WTC11 (cell line): ENCODE measurements around the gene ITGA2B.

Experiments
- ATF1 ChIP-seq: sonication (generic); formaldehyde crosslinking; IDR thresholded peaks from 2 replicates; pipeline ENCODE4 v1.8.1; 2023; ENCODE audit warnings: mild to moderate bottlenecking, moderate library complexity, missing genetic modification reagents
- CBFB ChIP-seq: sonication (generic); formaldehyde crosslinking; IDR thresholded peaks from 2 replicates; pipeline ENCODE4 v1.8.1; 2022; ENCODE audit warnings: mild to moderate bottlenecking, low read depth, missing genetic modification reagents
- CTCF ChIP-seq: fragments of 200-600 bp; IDR thresholded peaks from 2 replicates; pipeline ENCODE4 v1.8.0; 2022; ENCODE audit warnings: antibody characterized with exemption
- FOXP1 ChIP-seq: sonication (generic); formaldehyde crosslinking; IDR thresholded peaks from 2 replicates; pipeline ENCODE4 v1.8.0; 2022; ENCODE audit warnings: missing genetic modification reagents, mild to moderate bottlenecking, moderate library complexity, borderline replicate concordance
- GRHL2 ChIP-seq: fragments of 250-450 bp; sonication (Bioruptor Pico); IDR thresholded peaks from 2 replicates; pipeline ENCODE4 v1.8.0; 2022; ENCODE audit warnings: mild to moderate bottlenecking, moderate library complexity; ENCODE audit not compliant: insufficient replicate concordance, severe bottlenecking
- MYBL2 ChIP-seq: sonication (generic); formaldehyde crosslinking; IDR thresholded peaks from 2 replicates; pipeline ENCODE4 v1.8.1; 2023; ENCODE audit warnings: mild to moderate bottlenecking, moderate library complexity, missing genetic modification reagents
- NFE2L1 ChIP-seq: sonication (generic); formaldehyde crosslinking; IDR thresholded peaks from 2 replicates; pipeline ENCODE4 v1.8.1; 2023; ENCODE audit warnings: missing genetic modification reagents
- TCF7 ChIP-seq: sonication (generic); formaldehyde crosslinking; IDR thresholded peaks from 2 replicates; pipeline ENCODE4 v1.8.0; 2022; ENCODE audit warnings: mild to moderate bottlenecking, low read depth, missing genetic modification reagents, moderate library complexity
- TEAD4 ChIP-seq: sonication (generic); formaldehyde crosslinking; IDR thresholded peaks from 2 replicates; pipeline ENCODE4 v1.8.0; 2022; ENCODE audit warnings: mild to moderate bottlenecking, missing genetic modification reagents
- TP53 ChIP-seq: sonication (generic); formaldehyde crosslinking; IDR thresholded peaks from 2 replicates; pipeline ENCODE4 v1.8.1; 2023; ENCODE audit warnings: mild to moderate bottlenecking, missing genetic modification reagents

DNA sequence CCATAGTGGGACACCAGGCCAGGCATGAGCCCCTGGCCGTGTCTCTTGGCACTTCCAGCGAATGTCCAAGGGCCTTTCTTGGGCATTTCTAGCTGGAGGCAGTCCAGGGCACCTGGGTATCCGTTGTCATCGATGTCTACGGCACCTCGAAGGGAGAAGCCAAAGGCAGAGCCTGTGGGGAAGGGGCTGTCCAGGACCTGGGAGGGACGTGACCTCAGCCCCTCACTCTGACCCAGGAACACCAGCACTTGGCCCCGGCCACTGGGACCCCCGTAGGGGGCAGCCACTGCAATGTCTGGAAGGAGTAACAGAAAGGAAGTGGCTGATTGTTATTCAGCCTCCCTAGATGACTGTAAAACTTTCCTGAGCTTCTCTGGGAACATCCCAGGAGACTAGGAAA lies 8.7 kb downstream of the ITGA2B start:
- TF ChIP-seq CTCF (no peak), FOXP1 (CRISPR knock-in tag) (no peak), ATF1 (no peak), TEAD4 (CRISPR knock-in tag) (no peak), GRHL2 (no peak), CBFB (CRISPR knock-in tag) (no peak), NFE2L1 (no peak), TCF7 (CRISPR knock-in tag) (no peak), TP53 (no peak), MYBL2 (CRISPR knock-in tag) (no peak)
